Ureter (tissue), 1 donor: ENCODE data around the gene GGCT. TPM values are rescaled to one million over a fixed set of nuclear protein-coding genes. Genes with fewer than 3 reads are reported as not detected.
A peak's percentile ranks its signal among the peaks of the same experiment; 100 is the strongest.
"Not testable (repeated sequence)": the region's sequence is repeated elsewhere in the genome, so short reads cannot be mapped to it uniquely, and the experiment has no call there.

Source experiments
- DNase-seq: peaks from one replicate; pipeline ENCODE4 v3.0.0-alpha.2; 2020; ENCODE audit warnings: low spot score
- total RNA-seq: library from RNA; stranded (reverse); gene quantifications from one replicate; pipeline ENCODE4 v1.2.4, GENCODE V29; 2023
- donor health status: DM: yes; HTN: yes; CAD: no.

The GGCT gene, protein sequence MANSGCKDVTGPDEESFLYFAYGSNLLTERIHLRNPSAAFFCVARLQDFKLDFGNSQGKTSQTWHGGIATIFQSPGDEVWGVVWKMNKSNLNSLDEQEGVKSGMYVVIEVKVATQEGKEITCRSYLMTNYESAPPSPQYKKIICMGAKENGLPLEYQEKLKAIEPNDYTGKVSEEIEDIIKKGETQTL
- total RNA-seq, result 38.7 TPM

GRCh38 chr7:30504301-30505173, at the start of gene GGCT:
TSS of gene GGCT (minus strand) at chr7:30504829. CDS start at chr7:30504709, 120 bp downstream.
- DNase-seq, result peak; percentile 99

DNA sequence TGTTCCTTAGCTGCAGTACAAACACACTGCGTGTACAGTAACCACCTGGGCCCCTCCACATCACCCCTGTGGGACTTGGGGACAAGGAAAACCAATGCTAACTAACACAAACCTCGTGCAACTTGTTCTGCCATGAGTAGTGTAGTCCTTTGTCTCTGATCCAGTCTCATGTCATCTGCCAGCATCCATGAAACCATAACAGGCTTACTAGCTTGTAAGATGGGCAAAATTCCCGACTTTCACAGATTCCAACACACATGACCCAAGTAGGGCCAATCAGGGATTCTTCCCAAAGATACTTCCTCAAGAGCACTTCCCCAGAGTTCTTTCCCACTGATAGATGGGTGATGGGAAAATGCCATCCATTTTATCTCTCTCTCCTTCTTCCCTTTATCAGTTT, 48.9 kb upstream of the GGCT start:
- no peak for DNase-seq

GRCh38 chr7:30553141-30553540, 48.5 kb upstream of the GGCT start:
- no peak for DNase-seq

DNA sequence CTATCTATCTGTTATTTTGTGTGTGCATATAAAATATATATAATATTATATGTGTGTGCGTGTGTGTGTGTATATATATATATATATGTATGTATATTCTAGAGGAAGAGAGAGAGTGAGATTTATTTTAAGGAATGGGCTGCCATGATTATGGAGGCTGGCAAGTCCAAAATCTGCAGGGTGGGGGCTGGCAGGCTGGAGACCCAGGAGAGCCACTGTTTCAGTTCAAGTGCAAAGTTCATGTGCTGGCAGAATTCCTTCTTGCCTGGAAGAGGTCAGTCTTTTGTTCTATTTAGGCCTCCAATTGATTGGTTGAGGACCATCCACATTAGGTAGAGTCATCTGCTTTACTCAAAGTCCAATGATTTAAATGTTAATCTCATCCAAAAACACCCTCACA, 47.7 kb upstream of the GGCT start:
- DNase-seq, result no peak

GRCh38 chr7:30549931-30550493, 45.4 kb upstream of the GGCT start:
- DNase-seq, result no peak

- peak; percentile 68 for DNase-seq
These were observed 44.2 kb upstream of the GGCT start for GRCh38 chr7:30548845-30549244.

DNA sequence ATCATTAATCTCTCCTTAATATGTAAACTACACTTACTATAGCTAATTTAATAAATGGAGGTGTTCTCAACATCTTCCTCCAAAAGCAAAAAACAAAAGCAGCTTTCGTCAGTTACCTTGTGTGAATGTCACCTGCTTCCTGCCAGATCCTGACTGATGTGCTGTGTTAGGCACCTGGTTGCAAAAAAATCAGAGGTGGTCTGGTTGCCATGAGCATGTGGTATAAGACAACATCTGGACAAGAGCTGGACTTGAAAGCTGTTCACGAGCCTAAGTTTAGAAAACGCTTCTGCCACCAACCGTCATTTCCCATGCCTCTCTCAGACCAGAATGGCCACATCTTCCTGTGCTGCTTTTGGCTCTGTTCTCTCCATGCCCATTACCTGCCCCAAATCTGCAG, 42.0 kb upstream of the GGCT start:
- no peak for DNase-seq

GRCh38 chr7:30545791-30546555, 41.3 kb upstream of the GGCT start:
- DNase-seq, result no peak

DNA sequence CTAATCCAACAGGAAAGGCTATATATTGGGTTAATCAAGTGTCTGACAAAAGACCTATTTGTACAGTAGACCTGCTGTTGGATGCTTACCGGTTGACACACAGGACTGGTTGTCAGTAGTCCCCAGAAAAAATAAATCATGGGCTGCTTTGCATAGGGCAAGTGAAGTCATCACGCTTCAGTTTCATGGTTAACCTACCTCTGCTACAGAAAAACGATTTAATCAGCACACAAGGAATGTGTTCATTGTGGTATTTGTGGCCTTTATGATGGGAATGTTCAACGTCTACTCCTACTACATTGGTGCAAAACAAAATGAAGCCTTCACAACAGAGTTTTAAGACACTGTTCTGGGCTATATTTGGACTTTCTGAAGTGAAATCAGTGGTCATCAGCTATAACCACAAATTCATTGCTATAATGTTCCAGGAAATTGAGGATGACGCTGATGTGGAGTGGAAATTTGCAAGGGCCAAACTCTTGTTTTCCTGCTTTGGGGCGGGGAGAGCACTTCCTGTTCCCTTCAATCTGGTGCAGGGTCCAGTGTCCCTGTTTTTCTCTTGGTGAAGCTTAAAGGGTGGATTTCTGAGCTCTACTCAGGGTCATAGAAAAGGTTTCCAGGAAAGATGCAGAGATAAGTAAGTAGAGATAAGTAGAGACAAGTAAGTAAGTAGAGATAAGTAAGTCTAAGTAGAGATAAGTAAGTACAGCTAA, 39.3 kb upstream of the GGCT start:
- DNase-seq, result no peak

GRCh38 chr7:30543115-30543514, 38.5 kb upstream of the GGCT start:
- DNase-seq, result not testable (repeated sequence)

GRCh38 chr7:30533886-30534285, 29.3 kb upstream of the GGCT start:
- no peak for DNase-seq

- no peak for DNase-seq
These were observed 26.7 kb upstream of the GGCT start for GRCh38 chr7:30531286-30531685.

DNA sequence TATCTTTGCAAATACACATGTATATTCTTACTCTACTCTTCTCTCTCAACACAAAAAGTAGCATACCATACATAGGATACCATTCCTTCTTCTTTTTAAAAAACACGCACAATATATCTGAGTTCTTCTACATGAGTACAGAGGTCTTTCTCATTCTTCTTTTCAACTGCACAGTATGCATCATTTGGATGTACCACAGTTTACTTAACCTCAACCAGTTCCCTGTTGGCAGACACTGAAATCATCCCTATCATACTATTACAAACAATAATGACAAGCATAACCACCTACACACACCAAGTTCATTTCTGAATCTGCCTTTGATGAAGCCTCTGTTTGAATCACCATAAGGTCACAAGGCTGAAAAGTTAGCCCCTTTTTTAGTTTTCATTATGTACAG, 25.7 kb upstream of the GGCT start:
- no peak for DNase-seq

DNA sequence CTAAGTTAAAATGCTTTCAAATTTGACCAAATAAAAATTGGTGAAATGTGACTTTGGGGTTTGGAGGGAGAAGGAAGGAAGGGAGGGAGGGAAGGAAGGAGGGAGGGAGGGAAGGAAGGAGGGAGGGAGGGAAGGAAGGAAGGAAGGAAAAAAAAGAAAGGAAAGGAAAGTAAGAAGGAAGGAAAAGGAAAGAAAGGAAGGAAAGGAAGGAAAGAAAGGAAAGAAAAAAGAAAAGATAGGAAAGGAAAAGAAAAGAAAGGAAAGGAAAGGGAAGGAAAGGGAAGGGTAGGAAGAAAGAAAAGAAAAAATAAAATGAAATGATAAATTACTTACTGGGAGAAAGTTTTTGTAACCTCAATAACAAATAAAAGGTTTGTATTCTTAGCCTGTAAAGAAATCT, 24.1 kb upstream of the GGCT start:
- DNase-seq, result no peak

DNA sequence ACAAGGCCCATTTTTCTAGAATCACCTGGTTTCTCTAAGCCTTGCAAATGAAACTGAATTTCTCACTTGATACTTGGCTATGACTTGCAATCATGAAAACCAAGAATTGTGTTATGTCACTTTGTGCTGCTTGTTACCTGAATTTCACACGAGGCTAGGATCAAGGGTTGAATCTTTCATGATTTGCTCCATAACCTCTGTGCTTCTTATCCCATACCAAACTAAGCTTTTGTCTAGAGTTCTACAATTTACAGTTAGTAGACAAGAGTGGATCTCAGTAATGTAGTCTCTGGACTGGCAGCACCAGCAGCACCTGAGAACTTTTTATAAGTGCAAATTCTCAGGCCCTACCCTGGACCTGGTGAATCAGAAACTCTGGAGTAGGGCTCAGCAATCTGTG, 22.7 kb upstream of the GGCT start:
- not testable (repeated sequence) for DNase-seq

DNA sequence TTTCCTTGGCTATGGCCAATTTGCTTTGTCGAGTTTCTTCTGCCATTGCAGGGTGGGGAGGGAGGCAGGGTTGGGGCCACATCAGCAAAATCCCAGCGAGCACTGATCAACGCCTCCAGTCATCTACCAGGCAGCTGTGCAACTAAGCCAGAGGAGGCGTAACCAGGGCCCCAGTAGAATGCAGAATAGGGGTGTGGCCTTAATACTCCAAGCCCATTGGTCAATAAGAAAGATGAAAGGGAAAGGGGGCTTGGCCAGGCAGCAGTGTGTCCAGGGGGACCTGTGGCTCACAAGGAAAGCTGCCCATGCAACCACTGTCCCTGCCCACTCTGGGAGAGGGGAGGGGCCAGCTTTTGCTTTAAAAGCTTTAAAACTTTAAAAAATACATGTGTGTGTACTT, 21.5 kb upstream of the GGCT start:
- no peak for DNase-seq

- no peak for DNase-seq
These were observed 20.8 kb upstream of the GGCT start for GRCh38 chr7:30525429-30525828.

DNA sequence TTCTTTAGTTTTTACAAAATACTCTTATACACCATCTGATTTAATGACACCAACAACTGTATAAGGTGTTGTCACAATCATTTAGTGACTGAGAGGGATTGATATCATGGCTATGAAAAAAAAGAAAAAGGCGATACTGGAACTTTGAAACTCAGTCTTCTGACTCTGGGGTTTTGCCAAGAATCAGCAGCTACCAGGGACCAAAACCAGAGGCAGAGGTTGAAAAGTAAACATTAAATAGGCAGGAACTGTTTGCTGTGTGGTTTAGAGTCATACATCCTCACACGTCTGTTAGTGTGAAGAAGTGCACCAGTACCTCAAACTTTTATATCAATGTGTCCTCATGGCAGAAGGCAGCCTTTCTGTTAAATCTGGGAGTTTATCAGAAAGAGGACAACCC, 19.9 kb upstream of the GGCT start:
- DNase-seq, result no peak

DNA sequence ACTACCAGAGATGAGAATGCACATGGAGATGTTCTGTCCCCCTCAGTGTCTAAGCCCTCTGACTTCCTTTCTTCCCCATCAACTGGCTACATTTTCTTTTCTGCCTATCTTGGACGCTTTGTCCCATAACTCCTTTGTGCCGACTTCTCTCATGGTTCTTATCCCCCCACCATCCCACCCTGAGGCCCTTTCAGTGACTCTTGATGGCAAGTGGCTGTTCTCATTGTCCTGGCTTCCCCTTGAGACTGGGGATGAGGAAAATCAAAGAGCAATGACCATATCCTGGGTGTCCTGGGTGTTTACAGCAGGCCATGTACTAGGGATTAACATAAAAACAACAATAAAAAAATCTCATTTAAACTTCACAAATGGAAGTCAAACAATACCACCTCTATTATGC, 18.8 kb upstream of the GGCT start:
- DNase-seq, result no peak

DNA sequence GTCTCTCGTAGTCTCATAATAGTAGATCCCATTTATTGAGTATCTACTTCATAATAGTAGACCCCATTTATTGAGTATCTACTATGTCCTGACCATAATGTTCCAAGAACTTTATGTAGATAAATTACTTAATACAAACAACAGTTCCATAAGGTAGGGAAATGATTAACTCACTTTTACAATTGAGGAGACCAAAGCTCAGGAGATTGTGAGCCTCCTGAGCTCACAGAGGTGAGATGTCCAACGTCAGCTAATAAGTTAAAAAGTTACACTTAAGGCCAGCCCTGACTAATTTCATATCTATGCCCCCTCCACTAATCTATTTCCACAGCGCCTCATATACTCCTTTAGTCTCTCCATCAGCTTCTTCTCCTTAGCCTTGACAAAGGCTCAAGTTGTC, 17.5 kb upstream of the GGCT start:
- no peak for DNase-seq

DNA sequence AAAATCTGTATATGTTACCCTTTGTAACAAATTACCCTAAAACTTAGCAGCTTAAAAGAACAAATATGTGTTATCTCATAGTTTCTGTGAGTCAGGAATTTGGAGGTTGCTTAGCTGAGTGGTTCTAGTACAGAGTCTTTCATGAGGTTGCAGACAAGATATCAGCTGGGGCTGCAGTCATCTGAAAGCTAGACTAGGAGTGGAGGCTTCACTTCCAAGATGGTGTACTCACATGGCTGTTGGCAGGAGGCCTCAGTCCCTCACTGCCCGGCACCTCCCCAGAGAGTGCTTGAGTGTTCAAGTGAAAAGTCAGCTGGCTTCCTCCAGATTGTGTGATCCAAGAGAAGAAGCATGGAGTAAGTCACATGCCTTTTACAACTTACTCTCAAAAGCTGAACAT, 16.9 kb upstream of the GGCT start:
- no peak for DNase-seq

- no peak for DNase-seq
These were observed 14.5 kb upstream of the GGCT start for GRCh38 chr7:30519122-30519521.
